Activated T-cell treated with anti-CD3 and anti-CD28 coated beads, Interleukin-2, amount 50 U/mL, for 24 hours (primary cell): ENCODE data around the gene ITCH.
"Not testable (repeated sequence)": the region's sequence is repeated elsewhere in the genome, so short reads cannot be mapped to it uniquely, and the experiment has no call there.

Experiments
- DNase-seq: peaks from one replicate; pipeline ENCODE4 v3.0.0-alpha.2; 2020
- H3K27ac Mint-ChIP-seq: 2 replicates; pipeline ENCODE4 v1.8.0; 2020; ENCODE audit warnings: mild to moderate bottlenecking, mixed read lengths
- H3K27me3 Mint-ChIP-seq: 2 replicates; pipeline ENCODE4 v1.8.0; 2020; ENCODE audit warnings: mixed read lengths
- H3K36me3 Mint-ChIP-seq: 2 replicates; pipeline ENCODE4 v1.8.0; 2020; ENCODE audit warnings: low read depth, mixed read lengths
- H3K4me1 Mint-ChIP-seq: 2 replicates; pipeline ENCODE4 v1.8.0; 2020; ENCODE audit warnings: low read depth, mixed read lengths
- H3K4me3 Mint-ChIP-seq: 2 replicates; pipeline ENCODE4 v1.8.0; 2020; ENCODE audit warnings: mild to moderate bottlenecking, moderate library complexity, mixed read lengths
- H3K9me3 Mint-ChIP-seq: 2 replicates; pipeline ENCODE4 v1.8.0; 2020; ENCODE audit warnings: mixed read lengths

ITCH gene

DNA sequence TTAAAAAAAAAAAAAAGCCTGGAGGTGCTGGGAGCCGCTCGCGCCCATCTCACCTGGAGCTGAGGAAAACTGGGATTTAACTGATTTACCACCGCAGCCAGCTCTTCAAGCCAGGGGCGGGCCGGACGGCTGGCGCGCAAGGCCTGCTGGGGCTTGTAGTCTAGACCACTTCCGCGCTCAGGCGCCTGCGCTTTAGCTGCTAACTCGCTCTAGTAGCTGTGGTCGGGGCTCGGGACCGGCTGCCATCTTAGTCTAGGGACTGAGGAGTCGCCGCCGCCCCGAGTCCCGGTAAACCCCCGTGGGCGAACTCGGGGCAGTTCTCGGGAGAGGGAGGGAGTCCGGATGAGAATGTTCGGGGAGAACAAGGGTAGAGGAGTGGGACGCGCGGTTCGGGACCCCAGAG lies at the start of gene ITCH:
TSS of gene ITCH (plus strand) at position 212 of the 403 bp plus-strand sequence. CDS start 30,539 bp downstream, outside the sequence.
- DNase-seq = peak; percentile 92
- Mint-ChIP-seq H3K36me3 (peaks cover 30% of the 10 kb centered on the region), H3K4me3 (peak within 1 kb of the TSS; percentile 96), H3K4me1 (peaks cover 41% of the 10 kb centered on the region), H3K27ac (peak within 1 kb of the TSS; percentile 98), H3K9me3 (no peaks in the 10 kb centered on the region), H3K27me3 (no peaks in the 10 kb centered on the region)

DNA sequence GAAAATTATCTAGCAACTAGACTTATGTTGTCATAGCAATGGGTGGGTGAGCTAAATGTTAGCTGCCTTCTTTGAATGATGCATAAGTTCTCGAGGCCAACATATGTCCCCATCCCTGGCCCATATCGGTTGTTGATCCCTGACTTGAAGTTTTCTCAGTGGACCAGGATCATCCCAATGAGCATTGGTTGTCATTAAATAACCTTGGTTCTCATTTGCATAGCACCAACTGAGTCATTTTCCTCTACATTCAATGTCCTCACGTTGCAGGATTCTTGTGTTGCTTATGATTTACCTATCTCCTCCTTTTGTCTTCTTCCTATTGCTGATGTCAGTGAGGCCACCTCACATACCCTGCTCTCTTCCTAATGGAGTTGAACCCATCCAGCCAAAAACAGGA lies 47.8 kb upstream of the ITCH start:
- Mint-ChIP-seq H3K27ac (no peak overlapping the region), H3K4me1 (peaks cover 19% of the 10 kb centered on the region), H3K4me3 (no peak overlapping the region), H3K36me3 (no peaks in the 10 kb centered on the region), H3K27me3 (peaks cover 24% of the 10 kb centered on the region), H3K9me3 (no peaks in the 10 kb centered on the region)
- DNase-seq = no peak

DNA sequence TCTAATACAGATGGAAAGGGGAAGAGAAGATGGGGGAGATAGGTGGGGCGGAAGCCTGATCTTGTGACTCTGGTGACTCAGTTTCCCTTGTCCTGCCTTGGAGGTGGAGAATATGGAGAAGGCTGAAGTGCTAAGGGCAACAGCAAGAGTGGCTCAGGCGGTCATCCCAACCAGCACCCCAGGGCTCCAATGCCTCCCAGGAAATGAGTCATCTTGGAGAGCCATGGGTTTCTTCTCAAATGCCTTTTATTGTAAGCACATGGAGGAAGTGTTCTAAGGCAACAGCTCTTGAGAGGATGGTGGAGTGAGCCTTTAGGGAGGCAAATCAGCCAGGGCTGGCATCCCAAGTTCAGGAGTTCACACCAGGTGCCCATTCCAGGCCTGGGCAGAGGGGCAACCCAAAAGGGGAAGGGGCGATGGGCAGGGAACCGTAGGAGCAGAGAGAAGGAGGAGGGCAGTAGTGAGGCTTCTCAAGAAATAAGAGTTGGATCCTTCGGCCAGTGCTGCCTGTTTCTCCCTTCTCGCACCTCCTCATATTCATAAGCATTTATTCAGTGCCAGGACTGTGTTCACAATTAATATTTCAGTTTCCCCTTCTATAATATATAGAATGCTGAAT lies 46.8 kb upstream of the ITCH start:
- peaks cover 18% of the 10 kb centered on the region for H3K27me3 Mint-ChIP-seq
- no peaks in the 10 kb centered on the region for H3K9me3 Mint-ChIP-seq
- H3K36me3 Mint-ChIP-seq = no peaks in the 10 kb centered on the region
- DNase-seq = no peak
- peaks cover 17% of the 10 kb centered on the region for H3K4me1 Mint-ChIP-seq
- no peak overlapping the region for H3K27ac Mint-ChIP-seq
- no peak overlapping the region for H3K4me3 Mint-ChIP-seq

DNA sequence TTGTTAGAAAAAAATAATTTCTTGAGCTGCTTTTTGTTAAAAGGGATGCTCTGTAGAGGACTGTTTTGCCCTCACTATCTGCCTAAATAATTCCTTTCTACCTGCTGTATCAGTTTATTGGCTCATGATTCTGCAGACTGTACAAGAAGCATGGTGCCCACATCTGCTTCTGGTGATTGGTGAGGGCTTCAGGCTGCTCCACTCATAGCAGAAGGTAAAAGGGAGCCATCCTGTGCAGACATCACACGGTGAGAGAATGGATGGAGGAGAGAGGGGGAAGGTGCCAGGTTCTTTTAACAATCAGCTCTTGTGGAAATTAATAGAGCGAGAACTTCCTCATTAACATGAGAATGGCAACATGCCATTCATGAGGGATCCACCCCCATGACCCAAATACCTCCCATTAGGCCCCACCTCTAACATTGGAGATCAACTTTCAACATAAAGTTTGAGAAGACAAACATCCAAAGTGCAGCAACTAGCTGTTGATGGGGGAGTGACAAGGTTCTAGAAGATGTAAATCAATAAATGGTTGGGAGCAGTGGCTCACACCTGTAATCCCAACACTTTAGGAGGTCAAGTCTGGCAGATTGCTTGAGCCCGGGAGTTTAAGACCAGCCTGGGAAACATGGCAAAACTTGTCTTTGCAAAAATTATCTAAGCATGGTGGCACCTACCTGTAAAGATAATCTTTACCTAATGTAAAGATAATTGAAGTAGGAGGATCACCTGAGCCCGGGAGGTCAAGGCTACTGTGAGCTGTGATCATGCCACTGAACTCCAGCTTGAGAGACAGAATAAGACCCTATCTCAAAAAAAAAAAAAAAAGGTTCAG lies 44.2 kb upstream of the ITCH start:
- no peak overlapping the region for H3K27ac Mint-ChIP-seq
- no peak overlapping the region for H3K4me3 Mint-ChIP-seq
- no peaks in the 10 kb centered on the region for H3K9me3 Mint-ChIP-seq
- H3K27me3 Mint-ChIP-seq = peaks cover 3% of the 10 kb centered on the region
- H3K36me3 Mint-ChIP-seq = no peaks in the 10 kb centered on the region
- H3K4me1 Mint-ChIP-seq = peaks cover 5% of the 10 kb centered on the region
- no peak for DNase-seq

DNA sequence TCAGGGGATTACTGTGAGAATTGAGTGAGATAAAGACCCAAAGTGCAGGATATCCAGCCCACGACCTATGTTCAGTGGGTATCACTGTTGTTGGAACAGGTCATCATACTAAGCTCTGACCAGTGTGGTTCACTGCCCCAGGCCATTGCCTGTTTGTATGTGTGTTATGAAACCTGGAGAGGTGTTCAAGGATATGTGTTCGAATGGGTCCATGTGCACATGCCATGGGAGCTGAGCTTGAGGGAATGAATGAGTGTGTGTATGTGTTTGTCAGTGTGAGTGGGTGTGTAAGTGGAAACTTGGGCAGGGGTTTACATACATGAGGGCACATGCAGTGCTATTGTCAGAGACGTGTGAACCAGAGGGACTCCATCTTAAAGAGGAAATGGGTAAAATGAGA lies 42.2 kb upstream of the ITCH start:
- no peak overlapping the region for H3K4me3 Mint-ChIP-seq
- no peaks in the 10 kb centered on the region for H3K4me1 Mint-ChIP-seq
- DNase-seq = no peak
- H3K27me3 Mint-ChIP-seq = peaks cover 11% of the 10 kb centered on the region
- no peak overlapping the region for H3K27ac Mint-ChIP-seq
- no peaks in the 10 kb centered on the region for H3K36me3 Mint-ChIP-seq
- no peaks in the 10 kb centered on the region for H3K9me3 Mint-ChIP-seq

DNA sequence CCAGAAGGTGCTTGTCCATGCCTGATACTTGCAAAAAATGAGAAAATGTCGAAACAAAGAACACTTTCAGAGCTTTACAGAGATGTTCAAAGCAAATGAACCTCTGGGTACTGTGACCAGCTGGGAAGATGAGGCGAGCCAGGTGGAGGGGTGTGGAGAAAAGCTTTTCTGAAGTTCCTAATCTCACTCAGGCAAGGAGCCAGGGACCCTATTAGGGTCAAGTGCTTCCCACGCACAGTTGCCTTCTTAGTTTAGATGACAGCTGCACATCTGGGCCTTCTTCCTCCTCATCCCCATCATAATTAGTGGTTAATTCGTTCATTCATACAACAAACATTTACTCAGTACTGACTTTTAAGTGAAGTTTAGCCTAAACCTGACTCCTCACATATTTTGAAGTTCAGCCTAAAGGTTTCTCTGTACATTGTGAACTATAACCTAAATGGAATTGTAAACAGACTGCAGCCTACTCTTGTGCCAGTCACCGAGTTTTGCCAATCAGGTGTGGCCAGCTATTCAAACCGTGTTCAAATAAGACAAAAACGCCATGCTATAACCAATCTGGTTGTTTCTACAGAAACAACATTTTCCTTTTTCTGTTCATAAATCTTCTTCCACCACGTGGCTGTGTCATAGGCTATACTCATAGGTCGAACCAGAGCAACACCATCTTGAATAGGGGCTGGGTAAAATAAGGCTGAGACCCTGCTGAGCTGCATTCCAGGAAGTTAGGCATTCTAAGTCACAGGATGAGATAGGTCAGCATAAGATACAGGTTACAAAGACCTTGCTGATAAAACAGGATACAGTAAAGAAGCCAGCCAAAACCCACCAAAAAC lies 40.6 kb upstream of the ITCH start:
- Mint-ChIP-seq H3K9me3 (no peaks in the 10 kb centered on the region), H3K27ac (no peak overlapping the region), H3K27me3 (peaks cover 12% of the 10 kb centered on the region)

DNA sequence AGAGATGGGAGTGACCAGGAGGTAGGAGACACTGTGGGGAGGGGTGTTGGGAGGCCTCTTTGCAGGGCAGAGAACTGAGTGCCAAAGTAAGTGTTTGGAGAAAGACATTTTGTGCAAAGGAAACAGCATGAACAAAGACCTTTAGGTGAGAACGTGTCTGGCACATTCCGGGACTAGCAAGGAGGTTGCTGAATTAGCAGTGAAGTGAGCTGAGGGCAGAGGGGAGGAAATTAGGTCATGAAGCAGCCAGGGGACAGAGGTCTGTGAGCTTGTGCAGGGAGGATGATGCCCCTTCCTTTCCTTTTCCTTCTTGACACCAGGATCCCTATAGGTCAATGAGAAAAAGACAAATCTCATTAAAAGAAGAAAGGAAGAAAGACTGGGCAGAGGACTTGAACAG lies 38.5 kb upstream of the ITCH start:
- no peak overlapping the region for H3K4me3 Mint-ChIP-seq
- no peak for DNase-seq
- no peaks in the 10 kb centered on the region for H3K9me3 Mint-ChIP-seq
- no peaks in the 10 kb centered on the region for H3K36me3 Mint-ChIP-seq
- H3K27ac Mint-ChIP-seq = no peak overlapping the region
- H3K4me1 Mint-ChIP-seq = no peaks in the 10 kb centered on the region
- H3K27me3 Mint-ChIP-seq = peaks cover 12% of the 10 kb centered on the region

More for the DNA sequence above, 40.6 kb upstream of the ITCH start:
- H3K4me1 Mint-ChIP-seq = no peaks in the 10 kb centered on the region
- H3K36me3 Mint-ChIP-seq = no peaks in the 10 kb centered on the region
- no peak for DNase-seq
- H3K4me3 Mint-ChIP-seq = no peak overlapping the region

DNA sequence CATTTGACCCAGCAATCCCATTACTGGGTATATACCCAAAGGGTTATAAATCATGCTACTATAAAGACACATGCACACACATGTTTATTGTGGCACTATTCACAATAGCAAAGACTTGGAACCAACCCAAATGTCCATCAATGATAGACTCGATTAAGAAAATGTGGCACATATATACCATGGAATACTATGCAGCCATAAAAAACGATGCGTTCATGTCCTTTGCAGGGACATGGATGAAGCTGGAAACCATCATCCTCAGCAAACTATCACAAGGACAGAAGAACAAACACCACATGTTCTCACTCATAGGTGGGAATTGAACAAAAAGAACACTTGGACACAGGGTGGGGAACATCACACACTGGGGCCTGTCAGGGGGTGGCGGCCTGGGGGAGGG lies 34.9 kb upstream of the ITCH start:
- DNase-seq, H3K36me3 Mint-ChIP-seq, H3K4me1 Mint-ChIP-seq, H3K27ac Mint-ChIP-seq, H3K27me3 Mint-ChIP-seq, H3K9me3 Mint-ChIP-seq, H3K4me3 Mint-ChIP-seq: not testable (repeated sequence)

DNA sequence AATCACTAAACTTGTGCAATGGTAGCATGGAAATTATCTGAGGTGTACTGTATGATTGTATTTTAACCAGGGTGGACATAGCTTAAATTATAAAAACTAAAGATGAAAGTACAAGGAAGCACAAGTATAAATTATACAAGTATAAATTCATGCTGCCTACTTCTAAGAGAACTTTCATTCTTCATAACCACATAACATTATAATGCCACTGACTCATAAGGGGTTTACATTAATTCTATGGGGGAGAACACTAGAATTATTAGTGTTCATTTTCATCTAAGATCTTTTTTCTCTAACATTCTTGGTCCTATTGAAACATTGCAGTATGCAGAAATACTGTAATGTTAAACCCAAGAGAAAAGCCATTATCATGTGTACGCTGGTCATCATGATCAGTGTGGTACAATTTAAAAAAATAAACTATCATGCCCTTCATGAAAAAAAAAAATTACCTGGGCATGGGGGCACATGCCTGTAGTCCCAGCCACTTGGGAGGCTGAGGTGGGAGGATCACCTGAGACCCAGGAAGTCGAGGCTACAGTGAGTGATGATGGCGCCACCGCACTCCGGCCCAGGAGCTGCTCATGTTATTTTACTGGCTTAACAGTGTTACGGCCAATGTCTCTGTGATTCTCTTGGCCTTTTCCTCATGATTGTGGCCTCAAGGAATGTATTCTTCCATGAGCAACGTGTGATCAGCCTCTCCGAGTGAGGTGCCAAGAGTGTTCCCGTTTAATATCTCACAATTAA lies 34.0 kb upstream of the ITCH start:
- H3K4me3 Mint-ChIP-seq = no peak overlapping the region
- no peak overlapping the region for H3K27ac Mint-ChIP-seq
- no peak for DNase-seq
- H3K36me3 Mint-ChIP-seq = no peaks in the 10 kb centered on the region
- peaks cover 8% of the 10 kb centered on the region for H3K27me3 Mint-ChIP-seq
- no peaks in the 10 kb centered on the region for H3K4me1 Mint-ChIP-seq
- no peaks in the 10 kb centered on the region for H3K9me3 Mint-ChIP-seq

DNA sequence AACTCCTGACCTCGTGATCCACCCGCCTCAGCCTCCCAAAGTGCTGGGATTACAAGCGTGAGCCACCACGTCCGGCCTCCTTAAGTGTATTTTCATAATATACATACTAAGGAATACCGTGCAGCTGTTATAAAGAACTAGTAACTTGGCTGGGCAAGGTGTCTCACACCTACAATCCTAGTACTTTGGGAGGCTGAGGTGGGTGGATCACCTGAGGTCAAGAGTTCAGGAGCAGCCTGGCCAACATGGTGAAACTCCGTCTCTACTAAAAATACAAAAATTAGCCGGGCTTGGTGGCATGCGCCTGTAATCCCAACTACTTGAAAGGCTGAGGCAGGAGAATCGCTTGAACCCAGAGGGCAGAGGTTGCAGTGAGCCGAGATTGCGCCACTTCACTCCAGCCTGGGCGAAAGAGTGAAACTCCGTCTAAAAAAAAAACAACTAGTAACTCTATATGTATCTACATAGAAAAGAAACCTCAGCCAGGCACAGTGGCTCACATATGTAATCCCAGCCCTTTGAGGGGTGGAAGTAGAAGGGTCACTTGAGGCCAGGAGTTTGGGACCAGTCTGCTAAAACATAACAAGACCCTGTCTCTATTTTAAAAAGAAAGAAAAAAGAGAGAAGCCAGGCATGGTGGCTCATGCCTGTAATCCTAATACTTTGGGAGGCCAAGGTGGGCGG lies 32.1 kb upstream of the ITCH start:
- not testable (repeated sequence) for H3K27me3 Mint-ChIP-seq, DNase-seq, H3K4me3 Mint-ChIP-seq, H3K4me1 Mint-ChIP-seq, H3K9me3 Mint-ChIP-seq, H3K36me3 Mint-ChIP-seq, H3K27ac Mint-ChIP-seq

DNA sequence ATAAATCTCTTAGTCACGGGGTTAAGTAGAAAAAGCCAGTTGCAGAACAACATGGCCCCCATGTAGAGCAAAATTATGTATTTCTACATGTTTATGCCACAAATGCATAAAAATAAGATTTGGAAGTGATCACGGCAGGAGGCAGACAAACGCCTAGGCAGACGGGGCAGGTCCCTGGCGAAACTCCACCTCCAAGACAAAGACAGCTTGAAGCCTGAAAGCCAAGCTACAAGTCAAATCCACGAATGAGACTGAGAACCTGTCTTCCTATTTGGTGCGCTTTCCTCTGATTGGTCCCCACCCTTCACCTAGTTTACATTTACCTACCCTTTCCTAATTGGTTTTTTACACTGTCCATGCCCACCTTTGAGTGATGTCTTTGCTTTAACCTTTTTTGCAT lies 31.2 kb upstream of the ITCH start:
- Mint-ChIP-seq H3K4me1 (no peaks in the 10 kb centered on the region), H3K27ac (no peak overlapping the region), H3K9me3 (no peaks in the 10 kb centered on the region), H3K4me3 (no peak overlapping the region), H3K27me3 (no peaks in the 10 kb centered on the region), H3K36me3 (no peaks in the 10 kb centered on the region)
- DNase-seq = no peak

DNA sequence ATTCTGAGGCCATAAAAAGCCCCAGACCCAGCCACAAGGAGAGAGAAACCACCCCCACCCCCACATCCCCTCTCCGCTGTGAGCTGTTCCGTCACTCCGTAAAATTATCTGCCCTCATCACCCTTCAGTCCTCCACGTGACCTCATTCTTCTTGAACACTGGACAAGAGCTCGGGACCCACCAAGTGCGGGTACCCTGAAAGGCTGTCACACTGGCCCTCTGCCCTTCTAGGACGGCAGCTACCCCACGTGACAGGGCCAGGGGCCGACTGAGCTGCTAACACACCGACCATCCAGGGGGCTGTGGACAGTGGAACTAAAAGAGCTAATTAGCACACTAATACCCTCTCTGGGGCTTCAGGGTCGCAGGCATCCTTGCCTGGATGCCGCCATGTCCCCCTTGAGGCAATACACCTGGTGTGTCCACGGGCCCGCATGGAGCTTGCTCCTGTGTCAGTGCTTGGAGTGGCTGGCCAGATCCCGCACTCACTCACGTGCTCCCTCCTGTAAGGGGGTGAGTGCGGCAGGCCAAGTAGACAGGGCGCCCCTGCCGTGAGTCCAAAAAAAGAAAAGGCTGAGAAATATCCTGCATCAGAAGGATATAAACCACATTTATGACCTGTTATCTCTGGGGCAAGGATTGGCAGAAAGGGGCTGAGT lies 30.7 kb upstream of the ITCH start:
- Mint-ChIP-seq H3K36me3 (no peaks in the 10 kb centered on the region), H3K9me3 (no peaks in the 10 kb centered on the region), H3K27me3 (no peaks in the 10 kb centered on the region), H3K4me1 (no peaks in the 10 kb centered on the region), H3K27ac (no peak overlapping the region), H3K4me3 (no peak overlapping the region)
- no peak for DNase-seq

DNA sequence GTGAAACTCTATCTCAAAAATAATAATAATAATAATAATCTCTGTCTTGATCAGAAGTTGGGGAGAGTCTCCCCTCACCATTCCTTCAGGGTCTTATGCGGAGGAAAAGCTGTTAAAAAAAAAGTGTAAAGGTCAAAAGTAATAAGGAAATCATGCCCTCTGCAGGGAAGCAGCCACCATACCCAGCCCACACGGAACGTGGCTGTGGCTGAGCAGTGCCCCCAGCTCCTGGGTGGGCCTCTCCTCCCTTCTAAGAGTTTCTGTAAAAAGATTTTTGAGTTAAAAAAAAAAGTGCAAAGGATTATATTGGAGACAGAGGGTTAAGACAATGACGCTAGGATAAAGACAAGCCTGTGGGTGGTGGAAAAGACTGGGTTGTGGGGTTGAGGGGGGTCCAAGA lies 29.3 kb upstream of the ITCH start:
- no peak for DNase-seq
- no peak overlapping the region for H3K27ac Mint-ChIP-seq
- no peaks in the 10 kb centered on the region for H3K36me3 Mint-ChIP-seq
- no peak overlapping the region for H3K4me3 Mint-ChIP-seq
- no peaks in the 10 kb centered on the region for H3K9me3 Mint-ChIP-seq
- no peaks in the 10 kb centered on the region for H3K4me1 Mint-ChIP-seq
- H3K27me3 Mint-ChIP-seq = no peaks in the 10 kb centered on the region
